DOHH2 (cell line): ENCODE measurements around the gene CYFIP2.

Experiments used
- H3F3A ChIP-seq: fragments of 200-600 bp; sonication (generic), shearing (Covaris generic); 2 replicates; pipeline ENCODE4 v1.6.0; 2016; ENCODE audit warnings: antibody characterized with exemption, mild to moderate bottlenecking; ENCODE audit not compliant: control insufficient read depth, insufficient read depth
- H3K27ac ChIP-seq: fragments of 200-600 bp; sonication (generic); 2 replicates; pipeline ENCODE4 v1.5.1; 2014; ENCODE audit warnings: low read depth, mild to moderate bottlenecking, low read length, moderate library complexity
- H3K27me3 ChIP-seq: fragments of 200-600 bp; sonication (generic); 2 replicates; pipeline ENCODE4 v1.6.1; 2014; ENCODE audit warnings: mild to moderate bottlenecking, low read length, mixed read lengths; ENCODE audit not compliant: control insufficient read depth
- H3K36me3 ChIP-seq: fragments of 200-600 bp; sonication (generic); 2 replicates; pipeline ENCODE4 v1.6.1; 2014; ENCODE audit warnings: mild to moderate bottlenecking, low read length, moderate library complexity, mixed read lengths; ENCODE audit not compliant: control insufficient read depth
- H3K4me1 ChIP-seq: fragments of 200-600 bp; sonication (generic); 2 replicates; pipeline ENCODE4 v1.6.1; 2014; ENCODE audit warnings: mild to moderate bottlenecking, low read length, mixed read lengths; ENCODE audit not compliant: control insufficient read depth
- H3K4me2 ChIP-seq: fragments of 200-600 bp; sonication (generic); 2 replicates; pipeline ENCODE4 v1.6.0; 2014; ENCODE audit warnings: mild to moderate bottlenecking, low read length, moderate library complexity
- H3K4me3 ChIP-seq: fragments of 200-600 bp; sonication (generic); 2 replicates; pipeline ENCODE4 v1.5.1; 2014; ENCODE audit warnings: mild to moderate bottlenecking, low read length, mixed read lengths
- H3K79me2 ChIP-seq: fragments of 200-600 bp; sonication (generic); 2 replicates; pipeline ENCODE4 v1.6.1; 2014; ENCODE audit warnings: mild to moderate bottlenecking, low read length, mixed read lengths; ENCODE audit not compliant: control insufficient read depth
- H3K9me2 ChIP-seq: fragments of 200-600 bp; sonication (generic); replicated peaks from 2 replicates; pipeline ENCODE4 v1.6.1; 2014; ENCODE audit warnings: mild to moderate bottlenecking, low read length, mixed read lengths; ENCODE audit not compliant: control insufficient read depth
- H3K9me3 ChIP-seq: fragments of 200-600 bp; sonication (generic); 2 replicates; pipeline ENCODE4 v1.6.1; 2014; ENCODE audit warnings: antibody characterized with exemption, low read length, mixed read lengths; ENCODE audit not compliant: control insufficient read depth, insufficient read depth
- H4K20me1 ChIP-seq: fragments of 200-600 bp; sonication (generic); 2 replicates; pipeline ENCODE4 v1.6.0; 2014; ENCODE audit warnings: low read depth, mild to moderate bottlenecking, antibody characterized with exemption, low read length, moderate library complexity; ENCODE audit not compliant: control insufficient read depth, insufficient read depth
- EZH2phosphoT487 ChIP-seq: fragments of 200-600 bp; sonication (generic); IDR thresholded peaks from 2 replicates; pipeline ENCODE4 v1.6.1; 2017; ENCODE audit warnings: borderline replicate concordance, mild to moderate bottlenecking, antibody characterized with exemption, low read length, moderate library complexity, mixed read lengths
- TF ChIP-seq, protein P1 (sequence below): fragments of 200-600 bp; sonication (generic); IDR thresholded peaks from one replicate; pipeline ENCODE4 v1.5.1; 2014; ENCODE audit warnings: antibody characterized with exemption, mild to moderate bottlenecking, low read depth, low read length; ENCODE audit not compliant: poor library complexity, severe bottlenecking

CYFIP2 gene

GRCh38 chr5:157362982-157363381 lies 97.1 kb downstream of the CYFIP2 start:
- Histone ChIP-seq H3K27ac (no peak overlapping the region), H3K9me2 (no peaks in the 10 kb centered on the region), H3K79me2 (no peaks in the 10 kb centered on the region), H3K4me2 (no peak overlapping the region), H3K4me1 (no peaks in the 10 kb centered on the region), H4K20me1 (no peaks in the 10 kb centered on the region), H3F3A (no peaks in the 10 kb centered on the region), H3K4me3 (no peak overlapping the region), H3K9me3 (no peaks in the 10 kb centered on the region), H3K36me3 (peaks cover 94% of the 10 kb centered on the region), H3K27me3 (no peaks in the 10 kb centered on the region)
- TF ChIP-seq, protein P1, sequence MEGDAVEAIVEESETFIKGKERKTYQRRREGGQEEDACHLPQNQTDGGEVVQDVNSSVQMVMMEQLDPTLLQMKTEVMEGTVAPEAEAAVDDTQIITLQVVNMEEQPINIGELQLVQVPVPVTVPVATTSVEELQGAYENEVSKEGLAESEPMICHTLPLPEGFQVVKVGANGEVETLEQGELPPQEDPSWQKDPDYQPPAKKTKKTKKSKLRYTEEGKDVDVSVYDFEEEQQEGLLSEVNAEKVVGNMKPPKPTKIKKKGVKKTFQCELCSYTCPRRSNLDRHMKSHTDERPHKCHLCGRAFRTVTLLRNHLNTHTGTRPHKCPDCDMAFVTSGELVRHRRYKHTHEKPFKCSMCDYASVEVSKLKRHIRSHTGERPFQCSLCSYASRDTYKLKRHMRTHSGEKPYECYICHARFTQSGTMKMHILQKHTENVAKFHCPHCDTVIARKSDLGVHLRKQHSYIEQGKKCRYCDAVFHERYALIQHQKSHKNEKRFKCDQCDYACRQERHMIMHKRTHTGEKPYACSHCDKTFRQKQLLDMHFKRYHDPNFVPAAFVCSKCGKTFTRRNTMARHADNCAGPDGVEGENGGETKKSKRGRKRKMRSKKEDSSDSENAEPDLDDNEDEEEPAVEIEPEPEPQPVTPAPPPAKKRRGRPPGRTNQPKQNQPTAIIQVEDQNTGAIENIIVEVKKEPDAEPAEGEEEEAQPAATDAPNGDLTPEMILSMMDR: no peak
- no peak for TF ChIP-seq EZH2phosphoT487

- Histone ChIP-seq H3K4me2 (no peak overlapping the region), H3K36me3 (peaks cover 92% of the 10 kb centered on the region), H3K27me3 (no peaks in the 10 kb centered on the region), H3K4me3 (no peak overlapping the region), H4K20me1 (no peaks in the 10 kb centered on the region), H3K9me2 (no peaks in the 10 kb centered on the region), H3K4me1 (no peaks in the 10 kb centered on the region), H3K79me2 (no peaks in the 10 kb centered on the region), H3K9me3 (no peaks in the 10 kb centered on the region), H3K27ac (no peak overlapping the region), H3F3A (no peaks in the 10 kb centered on the region)
- TF ChIP-seq, protein P1: no peak
- TF ChIP-seq EZH2phosphoT487: no peak
These were observed 99.8 kb downstream of the CYFIP2 start for GRCh38 chr5:157365732-157366131.

- H3K27ac ChIP-seq: no peak overlapping the region
- H3K4me3 ChIP-seq: no peak overlapping the region
- H3K9me3 ChIP-seq: no peaks in the 10 kb centered on the region
- H3K27me3 ChIP-seq: no peaks in the 10 kb centered on the region
- H3K9me2 ChIP-seq: no peaks in the 10 kb centered on the region
- H3K4me1 ChIP-seq: no peaks in the 10 kb centered on the region
- H3F3A ChIP-seq: no peaks in the 10 kb centered on the region
- H3K4me2 ChIP-seq: no peak overlapping the region
- H4K20me1 ChIP-seq: no peaks in the 10 kb centered on the region
- H3K36me3 ChIP-seq: peaks cover 85% of the 10 kb centered on the region
- H3K79me2 ChIP-seq: no peaks in the 10 kb centered on the region
- TF ChIP-seq EZH2phosphoT487: no peak
- TF ChIP-seq, protein P1: peak; percentile 26
These were observed 101.1 kb downstream of the CYFIP2 start for GRCh38 chr5:157366741-157367674.
